ENCODE measurements around the gene USP9Y. TPM values are rescaled to one million over a fixed set of nuclear protein-coding genes. Genes with fewer than 3 reads are reported as not detected.

The USP9Y gene
- total RNA-seq, 4 donors from 2014 or later, result 0.04 to 17.2 (median 5.4) TPM

- intact Hi-C loops (cut with DNase I; ENCODE audit: low total_unique reads), result no loop called here
- no peak overlapping the region for H3K4me3 ChIP-seq (ENCODE audit: low read depth, poor library complexity, severe bottlenecking)
- WGBS, 2 donors, result 90% methylated on average over 1 of the region's 1 CpG; no CpG with 5 or more reads in 1 of the 2 donors
- no peak for DNase-seq (ENCODE audit: low spot score in 2 of 2)
- TF ChIP-seq CTCF (IDR thresholded peaks at IDR 0.05), result no peak
- TF ChIP-seq POLR2A (IDR thresholded peaks at IDR 0.05), result no peak
Observed at GRCh38 chrY:12793999-12794398, 93.0 kb downstream of the USP9Y start.

GRCh38 chrY:12808046-12808445, 107.0 kb downstream of the USP9Y start:
- H3K4me3 ChIP-seq (ENCODE audit: low read depth, poor library complexity, severe bottlenecking), result no peak overlapping the region
- DNase-seq (ENCODE audit: low spot score in 2 of 2), result no peak
- WGBS, 2 donors, result no CpG with 5 or more reads among the region's 1 CpG
- TF ChIP-seq POLR2A (IDR thresholded peaks at IDR 0.05), result no peak
- no peak for TF ChIP-seq CTCF (IDR thresholded peaks at IDR 0.05)
- intact Hi-C loops (cut with DNase I; ENCODE audit: low total_unique reads), result no loop called here

GRCh38 chrY:12809034-12809433, 108.0 kb downstream of the USP9Y start:
- 46% methylated on average over 3 of the region's 3 CpGs; no CpG with 5 or more reads in 1 of the 2 donors for WGBS, 2 donors
- no peak overlapping the region for H3K4me3 ChIP-seq (ENCODE audit: low read depth, poor library complexity, severe bottlenecking)
- TF ChIP-seq CTCF (IDR thresholded peaks at IDR 0.05), result no peak
- no peak for DNase-seq (ENCODE audit: low spot score in 2 of 2)
- intact Hi-C loops (cut with DNase I; ENCODE audit: low total_unique reads), result no loop called here

GRCh38 chrY:12823408-12823807, 122.4 kb downstream of the USP9Y start:
- DNase-seq (ENCODE audit: low spot score in 2 of 2), result no peak
- H3K4me3 ChIP-seq (ENCODE audit: low read depth, poor library complexity, severe bottlenecking), result no peak overlapping the region
- intact Hi-C loops (cut with DNase I; ENCODE audit: low total_unique reads), result no loop called here
- TF ChIP-seq POLR2A (IDR thresholded peaks at IDR 0.05) (no peak), CTCF (IDR thresholded peaks at IDR 0.05) (no peak)
- WGBS, 2 donors, result 70% methylated on average over 1 of the region's 1 CpG; no CpG with 5 or more reads in 1 of the 2 donors

GRCh38 chrY:12826791-12827190, 125.8 kb downstream of the USP9Y start:
- WGBS, 2 donors, result 100% methylated on average over 1 of the region's 1 CpG; no CpG with 5 or more reads in 1 of the 2 donors
- no peak overlapping the region for H3K4me3 ChIP-seq (ENCODE audit: low read depth, poor library complexity, severe bottlenecking)
- intact Hi-C loops (cut with DNase I; ENCODE audit: low total_unique reads), result no loop called here
- DNase-seq (ENCODE audit: low spot score in 2 of 2), result no peak
- TF ChIP-seq POLR2A (IDR thresholded peaks at IDR 0.05) (no peak), CTCF (IDR thresholded peaks at IDR 0.05) (no peak)

- H3K4me3 ChIP-seq (ENCODE audit: low read depth, poor library complexity, severe bottlenecking), result no peak overlapping the region
- no peak for TF ChIP-seq POLR2A (IDR thresholded peaks at IDR 0.05)
- no peak for TF ChIP-seq CTCF (IDR thresholded peaks at IDR 0.05)
- 92% methylated on average over 3 of the region's 3 CpGs; no CpG with 5 or more reads in 1 of the 2 donors for WGBS, 2 donors
- intact Hi-C loops (cut with DNase I; ENCODE audit: low total_unique reads), result no loop called here
- no peak for DNase-seq (ENCODE audit: low spot score in 2 of 2)
Observed at GRCh38 chrY:12833284-12833683, 132.3 kb downstream of the USP9Y start.

All from lower leg skin (tissue), 4 donors.